Heart left ventricle (tissue), 13 donors: ENCODE data around the gene RTEL1.

Experiments
- POLR2A ChIP-seq, 2 donors: fragments of 450-650 bp; IDR thresholded peaks; one replicate each; pipeline ENCODE4 v1.6.1; 2017; ENCODE audit warnings: antibody characterized with exemption in 2 of 2, mild to moderate bottlenecking in 2 of 2, moderate library complexity in 2 of 2
- TF ChIP-seq, protein P1 (sequence below), 12 donors: fragments of 200-600 bp; sonication (generic) in 4 of 12; IDR thresholded peaks; one replicate each; pipeline versions ENCODE4 v1.5.0 to v1.8.0; 2018 to 2022; ENCODE audit warnings: antibody characterized with exemption in 12 of 12, mild to moderate bottlenecking in 5 of 12
- donor health status: ischemic (EF 13 %, LVEDD 7.1; RV severe dilation, severe dysfunction).
- donor health status: DM: no; HTN: yes; CAD: no.
- donor health status: DM: no; HTN: no; CAD: no.
- donor health status: ischemic (EF 25% LVEDD 6.9; RV normal size, moderate dysfunction).
- donor health status: ischemic (EF 25% LVEDD 5.7; RV mildly dilated, moderate dysfunction).
- donor health status: ischemic (EF 35%, LVEDD 5.7; RV mildly dilated, moderate dysfunction).
- donor health status: nonischemic (EF 11% LVEDD 7.7; RV severe dilation, severe dysfunction).
- donor health status: DM: yes; HTN: yes; CAD: no.
- donor health status: PGD.
- donor health status: ischemic (EF 29% LVEDD 5.4; RV normal size, mild dysfunction).
- donor health status: nonischemic (EF 23%, LVEDD 6.1; RV moderate dilation, normal function).

DNA sequence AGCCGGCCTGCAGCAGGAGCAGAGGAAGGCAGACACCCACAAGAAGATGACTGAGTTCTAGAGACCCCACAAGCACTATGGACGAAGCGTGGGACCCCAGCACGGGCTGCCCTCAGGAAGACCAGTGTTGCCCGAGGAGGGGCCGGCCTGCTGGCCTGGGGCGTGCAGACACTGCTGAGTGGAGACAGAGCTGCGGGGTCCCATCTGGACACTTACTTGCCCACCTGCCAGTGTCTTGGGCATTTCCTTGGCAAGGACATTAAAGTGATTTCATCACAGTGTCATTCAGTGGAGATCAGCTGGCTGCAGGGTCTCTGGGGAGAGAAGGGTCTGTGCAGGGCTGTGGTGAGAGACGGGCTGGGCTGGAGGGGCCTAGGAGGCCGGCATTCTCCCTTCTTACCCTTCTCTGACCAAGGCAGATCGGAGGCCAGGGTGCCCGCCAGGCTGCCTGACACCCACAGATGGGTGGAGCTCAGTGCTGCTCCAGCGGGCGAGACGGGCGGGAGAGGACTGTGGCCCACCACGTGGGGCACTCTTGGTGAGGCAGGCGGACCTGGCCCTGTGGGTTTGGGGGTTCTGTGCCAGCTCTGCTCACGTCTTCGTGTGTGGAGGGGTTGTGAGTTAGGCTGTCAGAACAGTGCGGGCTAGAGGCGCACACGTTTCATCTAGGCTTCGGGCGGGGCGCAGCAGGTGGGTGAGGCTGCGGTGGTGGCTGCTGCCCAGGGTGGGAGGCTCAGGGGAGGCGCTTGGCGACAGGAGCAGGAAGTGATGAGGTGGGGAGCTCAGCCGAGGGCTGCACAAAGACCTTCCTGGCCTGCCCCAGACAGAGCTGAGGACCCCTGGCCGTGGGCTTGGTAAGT is 78.0 kb downstream of the RTEL1 start, which contains the start of gene LIME1:
- TF ChIP-seq, protein P1, sequence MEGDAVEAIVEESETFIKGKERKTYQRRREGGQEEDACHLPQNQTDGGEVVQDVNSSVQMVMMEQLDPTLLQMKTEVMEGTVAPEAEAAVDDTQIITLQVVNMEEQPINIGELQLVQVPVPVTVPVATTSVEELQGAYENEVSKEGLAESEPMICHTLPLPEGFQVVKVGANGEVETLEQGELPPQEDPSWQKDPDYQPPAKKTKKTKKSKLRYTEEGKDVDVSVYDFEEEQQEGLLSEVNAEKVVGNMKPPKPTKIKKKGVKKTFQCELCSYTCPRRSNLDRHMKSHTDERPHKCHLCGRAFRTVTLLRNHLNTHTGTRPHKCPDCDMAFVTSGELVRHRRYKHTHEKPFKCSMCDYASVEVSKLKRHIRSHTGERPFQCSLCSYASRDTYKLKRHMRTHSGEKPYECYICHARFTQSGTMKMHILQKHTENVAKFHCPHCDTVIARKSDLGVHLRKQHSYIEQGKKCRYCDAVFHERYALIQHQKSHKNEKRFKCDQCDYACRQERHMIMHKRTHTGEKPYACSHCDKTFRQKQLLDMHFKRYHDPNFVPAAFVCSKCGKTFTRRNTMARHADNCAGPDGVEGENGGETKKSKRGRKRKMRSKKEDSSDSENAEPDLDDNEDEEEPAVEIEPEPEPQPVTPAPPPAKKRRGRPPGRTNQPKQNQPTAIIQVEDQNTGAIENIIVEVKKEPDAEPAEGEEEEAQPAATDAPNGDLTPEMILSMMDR (IDR thresholded peaks at IDR 0.05) = no peak
- no peak for TF ChIP-seq POLR2A (IDR thresholded peaks at IDR 0.05)
